NT2/D1 (cell line): ENCODE results near the gene AFG3L2.

Experiments
- DNase-seq: peaks from one replicate; pipeline ENCODE4 v3.0.0-alpha.2; 2011; ENCODE audit warnings: low read depth, low spot score
- H3K27me3 ChIP-seq: 2 replicates; pipeline ENCODE4 v1.6.0; 2011; ENCODE audit warnings: mild to moderate bottlenecking; ENCODE audit not compliant: insufficient read length, insufficient read depth
- H3K36me3 ChIP-seq: 2 replicates; pipeline ENCODE4 v1.6.1; 2011; ENCODE audit warnings: mild to moderate bottlenecking, low read length, mixed read lengths; ENCODE audit not compliant: insufficient read depth, insufficient read length
- H3K4me1 ChIP-seq: 2 replicates; pipeline ENCODE4 v1.5.1; 2011; ENCODE audit not compliant: insufficient read depth, insufficient read length
- H3K4me3 ChIP-seq: 2 replicates; pipeline ENCODE4 v1.5.1; 2011; ENCODE audit warnings: low read depth; ENCODE audit not compliant: insufficient read length
- H3K9ac ChIP-seq: 2 replicates; pipeline ENCODE4 v1.6.0; 2011; ENCODE audit warnings: low read depth; ENCODE audit not compliant: insufficient read length
- H3K9me3 ChIP-seq: 2 replicates; pipeline ENCODE4 v1.5.1; 2011; ENCODE audit warnings: mild to moderate bottlenecking, low read length; ENCODE audit not compliant: insufficient read depth
- SUZ12 ChIP-seq: IDR thresholded peaks from 2 replicates; pipeline ENCODE4 v1.6.1; 2011; ENCODE audit not compliant: insufficient read length, insufficient read depth; ENCODE audit errors: extremely low read depth
- YY1 ChIP-seq: IDR thresholded peaks from 2 replicates; pipeline ENCODE4 v1.6.1; 2011; ENCODE audit not compliant: insufficient read length, insufficient read depth
- ZNF274 ChIP-seq: IDR thresholded peaks from 2 replicates; pipeline ENCODE4 v1.6.1; 2011; ENCODE audit warnings: mild to moderate bottlenecking, low read depth, low read length

Gene AFG3L2

DNA sequence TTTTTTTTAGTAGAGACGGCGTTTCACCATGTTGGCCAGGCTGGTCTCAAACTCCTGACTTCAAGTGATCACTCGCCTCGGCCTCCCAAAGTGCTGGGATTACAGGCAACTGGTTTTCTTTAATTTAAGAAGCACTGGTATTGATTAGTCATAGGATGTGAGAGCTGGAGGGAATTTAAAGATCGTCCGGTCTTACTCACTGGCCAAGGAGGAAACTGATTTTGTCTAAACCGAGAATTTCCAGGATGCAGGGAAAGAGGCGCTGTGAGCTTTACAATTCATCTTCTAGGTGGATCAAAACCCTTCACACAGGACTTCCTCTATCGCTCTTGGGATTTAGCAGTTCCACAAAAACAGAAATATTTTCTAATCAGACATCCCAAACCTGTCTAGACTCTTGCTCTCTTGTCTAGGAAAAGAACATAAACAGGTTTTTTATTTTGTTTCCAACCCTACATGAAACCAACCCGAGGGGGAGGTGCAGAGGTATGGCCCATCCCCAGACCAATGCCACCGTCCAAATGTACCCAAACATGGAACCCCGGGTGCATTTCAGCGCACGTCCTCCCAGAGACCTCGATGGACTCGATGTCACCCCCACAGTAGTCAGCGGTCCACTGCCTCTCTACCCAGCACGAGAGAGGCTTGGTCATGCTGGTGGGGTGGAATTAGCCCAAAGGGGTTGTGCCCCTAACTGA, 81.5 kb downstream of the AFG3L2 start:
- Histone ChIP-seq H3K9me3 (no peaks in the 10 kb centered on the region), H3K4me3 (no peak overlapping the region), H3K4me1 (no peaks in the 10 kb centered on the region), H3K36me3 (no peaks in the 10 kb centered on the region), H3K9ac (no peak overlapping the region), H3K27me3 (no peaks in the 10 kb centered on the region)
- DNase-seq: no peak
- no peak for TF ChIP-seq ZNF274
- no peak for TF ChIP-seq SUZ12
- TF ChIP-seq YY1: no peak

GRCh38 chr18:12293831-12294230, 83.2 kb downstream of the AFG3L2 start:
- Histone ChIP-seq H3K4me1 (no peaks in the 10 kb centered on the region), H3K36me3 (no peaks in the 10 kb centered on the region), H3K9ac (no peak overlapping the region), H3K27me3 (no peaks in the 10 kb centered on the region), H3K9me3 (no peaks in the 10 kb centered on the region), H3K4me3 (no peak overlapping the region)
- TF ChIP-seq ZNF274 (no peak), SUZ12 (no peak), YY1 (no peak)
- DNase-seq: no peak

DNA sequence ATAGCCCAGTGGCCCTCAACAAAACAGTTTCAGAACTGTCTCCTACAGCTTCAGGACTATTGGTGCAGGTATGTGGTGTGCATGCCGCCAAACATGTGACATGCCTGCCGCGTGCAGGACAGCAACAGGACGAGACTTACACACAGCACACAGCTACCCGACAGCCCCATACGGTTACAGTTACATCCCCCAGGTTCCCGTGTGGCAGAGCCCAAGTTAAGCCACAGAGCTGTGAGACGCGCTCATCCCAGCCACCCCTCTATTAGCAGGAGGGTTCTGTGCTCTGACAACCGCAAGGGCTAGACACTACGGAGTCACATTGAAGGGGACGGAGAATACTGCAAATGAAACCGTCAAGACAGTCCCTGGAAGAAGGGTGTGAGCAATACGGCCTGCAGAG, 85.3 kb downstream of the AFG3L2 start:
- Histone ChIP-seq H3K9ac (no peak overlapping the region), H3K27me3 (peaks cover 21% of the 10 kb centered on the region), H3K36me3 (no peaks in the 10 kb centered on the region), H3K4me3 (no peak overlapping the region), H3K9me3 (no peaks in the 10 kb centered on the region), H3K4me1 (no peaks in the 10 kb centered on the region)
- no peak for DNase-seq
- TF ChIP-seq SUZ12 (no peak), YY1 (no peak), ZNF274 (no peak)

DNA sequence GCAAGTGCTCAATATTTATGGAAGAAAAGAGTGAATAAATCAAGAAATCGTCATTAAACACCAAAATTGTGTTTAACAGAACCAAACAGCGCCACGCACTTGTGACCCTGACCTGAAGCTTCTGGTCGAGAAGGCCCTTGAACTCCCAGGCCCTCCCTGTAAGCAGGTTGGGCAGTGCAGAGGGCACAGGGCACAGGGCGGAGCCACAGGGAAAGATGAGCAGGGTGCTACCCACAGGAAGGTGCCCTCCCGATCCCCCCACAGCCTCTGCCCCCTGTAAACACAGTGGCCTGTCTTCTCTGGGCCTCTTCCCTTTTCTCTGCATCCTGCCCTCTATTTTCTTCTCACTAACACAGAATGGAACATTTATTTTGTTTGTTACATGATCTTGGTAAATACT, 85.9 kb downstream of the AFG3L2 start:
- peaks cover 22% of the 10 kb centered on the region for H3K27me3 ChIP-seq
- H3K9ac ChIP-seq: no peak overlapping the region
- H3K4me1 ChIP-seq: no peaks in the 10 kb centered on the region
- no peaks in the 10 kb centered on the region for H3K9me3 ChIP-seq
- DNase-seq: no peak
- TF ChIP-seq YY1 (no peak), ZNF274 (no peak), SUZ12 (no peak)
- no peaks in the 10 kb centered on the region for H3K36me3 ChIP-seq
- H3K4me3 ChIP-seq: no peak overlapping the region

DNA sequence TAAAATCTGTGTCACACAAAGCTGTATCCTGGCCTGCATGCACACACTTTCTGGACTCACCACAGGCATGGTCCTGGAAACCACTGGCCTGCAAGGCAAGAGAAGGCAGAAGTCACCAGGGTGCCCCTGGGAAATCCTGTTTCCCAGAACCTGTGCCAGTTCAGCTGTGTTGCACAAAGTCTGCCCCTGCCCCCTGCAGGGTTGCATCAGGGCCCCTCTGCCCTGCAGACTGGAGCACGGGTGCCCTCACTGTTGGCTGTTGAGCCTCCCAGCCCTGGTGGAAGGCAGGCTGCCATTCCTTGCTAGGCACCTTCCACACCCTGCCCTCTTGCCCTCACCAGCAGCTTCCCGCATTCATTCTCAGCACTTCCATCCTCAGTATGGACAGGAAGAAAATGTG, 86.9 kb downstream of the AFG3L2 start:
- Histone ChIP-seq H3K9me3 (no peaks in the 10 kb centered on the region), H3K4me1 (no peaks in the 10 kb centered on the region), H3K36me3 (no peaks in the 10 kb centered on the region), H3K9ac (no peak overlapping the region), H3K27me3 (peaks cover 22% of the 10 kb centered on the region), H3K4me3 (no peak overlapping the region)
- no peak for DNase-seq
- TF ChIP-seq YY1: no peak
- no peak for TF ChIP-seq ZNF274
- TF ChIP-seq SUZ12: no peak

DNA sequence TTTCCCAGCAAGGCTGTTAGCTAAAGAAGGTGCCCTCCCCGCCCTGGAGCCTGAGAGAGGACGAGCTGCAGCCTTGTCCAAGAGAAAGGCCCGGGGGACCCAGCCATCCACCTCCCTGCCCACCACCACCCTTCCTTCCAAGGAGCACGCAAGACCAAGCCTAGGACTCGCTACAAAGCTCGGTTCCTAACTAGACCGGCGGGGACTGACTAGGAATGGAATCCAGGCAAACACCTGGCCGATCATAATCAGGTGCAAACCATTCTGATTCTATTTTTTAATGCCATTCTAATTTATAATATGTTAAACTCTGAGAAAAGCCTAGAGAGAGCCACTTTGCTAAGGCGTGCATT, 88.6 kb downstream of the AFG3L2 start:
- Histone ChIP-seq H3K9ac (peak overlapping the region; percentile 37), H3K4me3 (peak overlapping the region; percentile 44)

GRCh38 chr18:12287684-12288402, 89.2 kb downstream of the AFG3L2 start:
- no peaks in the 10 kb centered on the region for H3K9me3 ChIP-seq
- H3K27me3 ChIP-seq: peaks cover 22% of the 10 kb centered on the region
- peak overlapping the region; percentile 44 for H3K4me3 ChIP-seq
- TF ChIP-seq SUZ12: no peak
- no peak for TF ChIP-seq YY1
- TF ChIP-seq ZNF274: no peak
- H3K9ac ChIP-seq: peak overlapping the region; percentile 37
- H3K36me3 ChIP-seq: no peaks in the 10 kb centered on the region
- H3K4me1 ChIP-seq: peaks cover 2% of the 10 kb centered on the region
- no peak for DNase-seq

More for the DNA sequence above, 88.6 kb downstream of the AFG3L2 start:
- TF ChIP-seq SUZ12 (no peak), ZNF274 (no peak), YY1 (no peak)
- Histone ChIP-seq H3K4me1 (no peaks in the 10 kb centered on the region), H3K27me3 (peaks cover 22% of the 10 kb centered on the region), H3K36me3 (no peaks in the 10 kb centered on the region), H3K9me3 (no peaks in the 10 kb centered on the region)
- DNase-seq: no peak

- Histone ChIP-seq H3K4me1 (peaks cover 2% of the 10 kb centered on the region), H3K4me3 (no peak overlapping the region), H3K9ac (peak overlapping the region; percentile 37), H3K9me3 (no peaks in the 10 kb centered on the region), H3K36me3 (no peaks in the 10 kb centered on the region), H3K27me3 (peaks cover 22% of the 10 kb centered on the region)
- no peak for DNase-seq
- TF ChIP-seq SUZ12 (no peak), YY1 (no peak), ZNF274 (no peak)
These were observed 89.8 kb downstream of the AFG3L2 start for GRCh38 chr18:12287131-12287681.
